GM12872 (cell line): ENCODE data around the gene CCDC158.

Experiments
- CTCF ChIP-seq: IDR thresholded peaks from 3 replicates; pipeline ENCODE4 v1.5.1; 2011; ENCODE audit warnings: low read depth, mild to moderate bottlenecking, low read length, moderate library complexity; ENCODE audit not compliant: insufficient read depth

The CCDC158 gene

DNA sequence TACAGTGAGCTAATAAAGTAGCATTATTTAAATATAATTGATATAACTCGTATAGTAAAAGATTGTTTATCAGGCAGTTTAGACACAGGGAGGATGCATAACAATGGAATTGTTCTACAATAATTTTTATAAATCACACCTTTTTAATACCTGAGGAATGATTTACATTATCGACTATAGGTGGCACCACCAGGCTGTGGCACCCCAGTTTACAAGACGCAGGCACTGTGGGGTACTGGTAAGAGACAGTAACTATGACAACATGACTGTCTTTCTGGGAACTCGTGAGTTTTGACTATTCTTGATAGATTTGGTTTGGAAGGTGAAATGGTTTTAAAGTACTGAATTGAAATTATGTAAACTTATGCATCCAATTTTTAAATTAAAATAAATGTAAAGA is 141.5 kb downstream of the CCDC158 start:
- no peak for TF ChIP-seq CTCF

DNA sequence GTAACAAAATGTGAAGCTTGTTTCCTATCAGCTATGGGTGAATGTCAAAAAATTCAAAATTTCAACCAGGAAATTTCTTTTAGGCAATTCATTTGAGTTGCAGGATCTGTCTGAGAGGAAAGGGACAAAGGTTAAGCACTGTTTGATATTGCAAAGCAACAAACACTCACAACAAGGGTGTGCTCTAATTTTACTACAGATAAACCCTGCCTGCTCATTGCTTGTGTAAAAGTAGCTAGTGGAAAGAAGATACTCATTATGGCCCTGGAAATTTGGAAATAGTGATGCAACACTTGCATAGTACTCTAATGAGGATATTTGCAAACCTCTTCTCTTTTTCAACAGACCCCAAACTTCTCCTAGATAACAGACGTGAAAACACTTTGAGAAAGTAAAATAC is 142.4 kb downstream of the CCDC158 start:
- TF ChIP-seq CTCF: no peak

GRCh38 chr4:76277667-76278066 is 143.3 kb downstream of the CCDC158 start:
- TF ChIP-seq CTCF: no peak

GRCh38 chr4:76276813-76277212 is 144.1 kb downstream of the CCDC158 start:
- TF ChIP-seq CTCF: no peak

GRCh38 chr4:76275486-76276124 is 145.3 kb downstream of the CCDC158 start:
- no peak for TF ChIP-seq CTCF

DNA sequence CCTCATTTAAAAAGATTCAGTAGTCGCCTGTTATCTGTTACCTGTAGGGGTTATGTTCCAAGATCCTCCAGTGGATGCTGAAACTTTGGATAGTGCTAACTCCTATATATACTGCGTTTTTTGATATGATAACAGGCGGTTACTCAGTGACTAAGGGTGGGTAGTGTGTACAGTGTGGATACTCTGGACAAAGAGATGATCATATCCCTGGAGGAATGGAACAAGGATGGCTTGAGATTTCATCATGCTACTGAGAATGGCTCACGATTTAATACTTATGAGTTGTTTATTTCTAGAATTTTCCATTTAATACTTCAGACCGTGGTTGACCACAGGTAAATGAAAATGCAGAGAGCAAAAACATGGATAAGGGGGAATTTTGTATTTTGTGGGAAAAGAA is 147.9 kb downstream of the CCDC158 start:
- no peak for TF ChIP-seq CTCF

- TF ChIP-seq CTCF: no peak
Measured at GRCh38 chr4:76272582-76272981, 148.4 kb downstream of the CCDC158 start.
